ENCODE data around the gene PLGLB2.
A peak's percentile ranks its signal among the peaks of the same experiment; 100 is the strongest.
"Not testable (repeated sequence)": the region's sequence is repeated elsewhere in the genome, so short reads cannot be mapped to it uniquely, and the experiment has no call there.

The PLGLB2 gene

DNA sequence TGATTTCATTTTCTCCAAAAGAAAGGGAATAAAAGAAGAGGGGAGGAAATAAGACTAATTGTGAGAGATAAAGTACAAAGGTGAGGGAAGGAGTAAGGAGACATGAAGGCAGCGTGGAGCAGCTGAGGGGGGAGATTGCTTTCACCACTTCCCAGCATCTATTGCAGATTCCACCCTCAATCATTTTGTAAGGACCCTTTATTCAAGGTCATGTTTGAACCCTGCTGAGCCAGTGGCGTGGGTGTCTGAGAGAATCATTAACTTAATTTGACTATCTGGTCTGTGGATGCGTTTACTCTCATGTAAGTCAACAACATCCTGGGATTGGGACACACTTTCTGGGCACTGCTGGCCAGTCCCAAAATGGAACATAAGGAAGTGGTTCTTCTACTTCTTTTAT is at the start of gene PLGLB2:
TSS of gene PLGLB2 (plus strand) at position 297 of the 400 bp plus-strand sequence. CDS start at position 364, 67 bp downstream.
- not testable (repeated sequence) for ATAC-seq

DNA sequence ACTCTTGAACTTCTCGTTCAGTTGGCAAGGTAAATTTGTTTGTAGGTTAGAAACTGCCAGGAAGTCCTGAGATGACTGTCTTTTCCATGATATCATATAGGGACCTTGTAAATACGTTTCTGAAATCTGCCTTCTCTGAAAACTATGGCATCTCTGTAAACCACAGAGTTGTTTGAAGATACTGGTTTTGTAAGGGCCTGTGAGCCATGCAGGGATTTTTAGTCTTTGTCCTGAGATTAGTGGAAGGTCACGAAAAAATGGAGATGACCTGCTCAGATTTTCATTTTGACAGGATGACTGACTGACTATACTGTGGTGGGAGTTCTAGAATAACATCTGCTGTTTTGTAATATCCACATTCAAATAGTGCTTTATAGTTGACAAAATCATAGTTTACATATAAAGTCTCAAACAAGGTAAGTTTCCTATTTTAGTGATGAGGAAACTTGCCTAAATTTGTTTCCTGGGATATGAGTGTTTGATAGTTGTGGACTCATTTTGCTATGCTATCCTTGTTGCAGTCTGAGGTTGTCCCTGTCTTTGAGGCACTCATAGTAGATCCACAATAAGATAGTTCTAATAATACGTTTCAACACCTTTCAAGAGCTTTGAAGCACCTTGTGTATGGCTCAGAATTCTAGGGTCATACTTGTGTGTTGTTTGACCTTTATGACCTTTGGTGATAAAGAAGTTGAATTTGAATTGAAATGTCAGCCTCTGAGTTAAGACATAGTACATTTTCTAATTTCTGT is 43.1 kb upstream of the PLGLB2 start:
- peak; percentile 18 to 55 for ATAC-seq

DNA sequence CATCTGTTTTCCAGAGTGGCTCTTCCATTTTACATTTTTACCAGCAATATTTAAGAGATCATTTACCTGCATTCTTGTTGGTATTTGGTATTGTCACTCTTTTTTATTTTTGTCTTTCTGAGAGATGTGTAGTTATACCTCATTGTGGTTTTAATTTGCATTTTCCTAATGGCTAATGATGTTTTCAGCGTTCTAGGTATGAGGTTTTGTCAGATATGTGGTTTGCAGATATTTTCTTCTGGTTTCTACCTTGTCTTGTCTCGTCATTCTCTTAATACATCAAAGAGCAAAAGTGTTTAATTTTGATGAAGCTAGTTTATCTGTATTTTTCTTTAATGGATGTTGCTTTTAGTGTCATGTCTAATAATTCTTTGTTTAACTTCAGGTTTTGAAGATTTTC is 39.5 kb upstream of the PLGLB2 start:
- peak; percentile 77 to 80 for ATAC-seq

DNA sequence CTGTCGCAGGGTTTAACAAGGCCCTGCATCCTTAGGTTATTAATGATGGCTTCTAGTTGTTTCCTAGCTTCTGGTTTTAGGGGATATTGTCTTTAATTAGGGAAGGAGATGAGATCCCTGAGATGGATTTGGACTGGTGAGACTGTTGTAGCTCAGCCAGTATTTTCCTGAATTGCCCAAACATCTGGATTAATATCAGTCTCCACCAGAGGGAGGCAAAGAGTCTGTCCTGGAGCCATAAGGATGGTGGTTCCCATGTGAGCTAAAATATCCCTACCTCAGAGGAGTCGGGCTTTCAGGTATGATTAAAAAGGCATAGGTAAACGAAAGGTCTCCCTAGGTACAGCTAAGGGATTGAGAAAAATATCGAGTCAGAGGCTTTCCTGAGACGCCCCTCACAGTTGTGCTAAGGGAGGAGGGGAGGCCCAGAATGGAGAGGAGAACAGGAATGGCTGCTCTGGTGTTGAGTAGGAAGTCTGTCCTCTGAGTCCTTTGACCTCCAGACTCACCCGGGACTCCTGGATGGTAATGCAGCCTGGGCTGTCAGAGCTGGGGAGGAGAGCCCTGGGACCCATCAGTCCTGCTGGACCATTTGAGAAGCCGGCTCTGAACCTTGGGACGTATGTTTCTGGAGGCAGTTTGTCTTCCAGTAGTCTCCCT is 19.8 kb upstream of the PLGLB2 start:
- ATAC-seq = peak in 1 of 2 donors; percentile 30

- not testable (repeated sequence) for ATAC-seq
Observed at GRCh38 chr2:87740928-87741327, 7.0 kb upstream of the PLGLB2 start.

- not testable (repeated sequence) for ATAC-seq
Observed at GRCh38 chr2:87742393-87743108, 5.3 kb upstream of the PLGLB2 start.

DNA sequence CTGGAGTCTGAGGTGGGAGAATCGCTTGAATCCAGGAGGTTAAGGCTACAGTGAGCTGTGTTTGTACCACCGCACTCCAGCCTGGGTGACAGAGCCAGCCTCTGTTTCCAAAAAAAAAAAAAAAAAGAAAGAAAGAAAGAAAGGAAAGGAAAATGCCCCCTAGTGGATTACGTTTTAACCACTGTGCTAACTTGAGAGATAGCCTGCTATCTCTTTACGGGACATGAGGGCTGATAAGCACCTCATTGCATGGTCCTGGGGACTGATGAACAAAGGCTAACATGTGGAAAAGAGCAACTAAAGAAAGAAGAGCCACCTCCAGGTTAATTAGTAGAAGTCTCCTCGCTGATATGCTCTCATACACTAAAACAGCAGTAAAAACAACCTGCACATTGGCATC is 4.2 kb upstream of the PLGLB2 start:
- ATAC-seq = not testable (repeated sequence)

DNA sequence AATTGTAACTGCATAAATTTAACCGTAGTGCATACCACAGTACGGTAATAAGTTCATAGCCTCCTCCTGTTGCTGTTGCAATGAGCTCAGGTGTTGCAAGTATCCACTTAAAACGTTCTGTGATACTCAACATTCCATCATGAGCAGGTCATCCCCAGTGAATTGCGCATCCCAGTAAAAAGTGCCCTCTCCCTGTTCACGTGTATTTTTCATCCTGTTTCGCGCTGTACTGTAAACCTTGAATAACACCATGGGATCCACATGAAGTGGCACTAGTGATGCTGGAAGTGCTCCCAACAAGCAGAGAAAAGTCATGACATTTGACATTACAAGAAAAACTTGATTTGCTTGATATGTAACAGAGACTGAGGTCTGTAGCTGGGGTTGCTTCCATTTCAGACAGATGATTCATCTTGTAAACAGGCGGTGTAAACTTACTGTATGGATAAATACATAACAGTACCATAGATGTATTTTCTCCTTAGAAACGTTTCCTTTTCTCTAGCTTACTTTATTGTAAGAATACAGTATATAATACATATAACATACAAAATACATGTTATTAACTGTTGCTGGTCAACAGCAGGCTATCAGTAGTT is 2.4 kb upstream of the PLGLB2 start:
- ATAC-seq = not testable (repeated sequence)

- not testable (repeated sequence) for ATAC-seq
Observed at GRCh38 chr2:87748524-87748923, 637 bp downstream of the PLGLB2 start.

- ATAC-seq = not testable (repeated sequence)
Observed at GRCh38 chr2:87750560-87750959, 2.7 kb downstream of the PLGLB2 start.

DNA sequence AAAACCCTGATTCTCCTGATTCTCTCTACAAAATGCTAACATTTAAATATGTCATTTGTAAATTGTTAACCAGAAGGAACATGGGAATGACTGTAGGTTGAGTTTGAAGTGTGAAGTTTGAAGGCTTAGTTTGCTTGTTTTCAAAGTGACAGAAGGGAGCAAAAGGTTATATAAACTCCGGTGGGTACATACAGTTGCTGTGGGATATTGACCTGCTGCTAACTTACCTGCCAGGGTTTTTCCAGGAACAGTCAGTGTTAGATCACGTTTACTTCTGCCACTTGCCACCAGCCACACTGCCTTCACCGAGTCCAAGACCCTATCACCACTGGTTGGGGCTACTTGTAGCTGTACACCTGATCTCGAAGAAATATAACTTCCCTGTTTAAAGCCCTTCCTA is 6.9 kb downstream of the PLGLB2 start:
- not testable (repeated sequence) for ATAC-seq
